ENCODE measurements around the gene ARHGAP4. TPM values are rescaled to one million over a fixed set of nuclear protein-coding genes. Genes with fewer than 3 reads are reported as not detected.

Gene ARHGAP4
- total RNA-seq, 1 donor from 2014 or later: 14.4 TPM

- no peak for DNase-seq
Observed at GRCh38 chrX:153867671-153868070, 58.4 kb downstream of the ARHGAP4 start.

- no peak for DNase-seq
Observed at GRCh38 chrX:153867139-153867538, 58.9 kb downstream of the ARHGAP4 start.

- DNase-seq: no peak
Observed at GRCh38 chrX:153866302-153867019, 59.6 kb downstream of the ARHGAP4 start.

DNA sequence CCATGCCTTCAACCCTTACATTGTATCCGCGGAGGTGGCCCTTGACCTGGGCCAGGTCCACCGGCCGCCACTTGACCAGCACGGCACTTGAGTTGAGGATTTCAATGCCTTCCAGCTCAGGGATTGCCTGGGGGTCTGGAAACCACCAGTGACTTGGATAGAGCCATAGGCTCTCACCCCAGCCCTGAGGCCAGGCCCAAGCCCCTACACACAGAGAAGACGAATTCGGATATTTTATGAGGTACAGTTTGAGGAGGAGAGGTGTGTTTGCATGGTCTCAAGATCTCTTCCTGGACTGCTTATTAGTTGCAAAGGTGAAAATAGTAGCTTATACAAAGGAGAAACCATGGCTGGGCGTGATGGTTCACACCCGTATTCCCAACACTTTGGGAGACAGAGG, 60.4 kb downstream of the ARHGAP4 start:
- DNase-seq: no peak

GRCh38 chrX:153865321-153865580, 60.8 kb downstream of the ARHGAP4 start:
- no peak for DNase-seq

GRCh38 chrX:153864561-153865320, 61.3 kb downstream of the ARHGAP4 start:
- DNase-seq: no peak

DNA sequence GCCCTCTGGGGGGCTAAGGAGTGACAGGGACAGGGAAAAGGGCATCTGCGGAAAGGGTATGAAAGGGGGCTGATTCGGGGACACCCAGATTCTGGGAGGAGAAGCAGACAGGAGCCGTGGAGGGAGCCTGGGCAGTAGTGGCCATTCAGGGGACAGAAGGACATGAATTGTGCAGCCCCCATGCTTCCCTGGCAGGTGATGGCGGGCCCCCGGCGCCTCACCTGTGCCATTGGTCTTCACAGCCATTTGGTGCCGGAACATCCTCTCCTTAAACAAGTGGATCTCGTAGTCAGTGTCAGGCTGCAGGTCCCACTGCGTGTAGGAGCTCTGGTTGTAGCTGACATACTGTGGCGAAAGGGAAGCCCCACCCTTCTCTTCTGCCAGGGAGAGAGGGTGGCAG, 62.0 kb downstream of the ARHGAP4 start:
- no peak for DNase-seq

DNA sequence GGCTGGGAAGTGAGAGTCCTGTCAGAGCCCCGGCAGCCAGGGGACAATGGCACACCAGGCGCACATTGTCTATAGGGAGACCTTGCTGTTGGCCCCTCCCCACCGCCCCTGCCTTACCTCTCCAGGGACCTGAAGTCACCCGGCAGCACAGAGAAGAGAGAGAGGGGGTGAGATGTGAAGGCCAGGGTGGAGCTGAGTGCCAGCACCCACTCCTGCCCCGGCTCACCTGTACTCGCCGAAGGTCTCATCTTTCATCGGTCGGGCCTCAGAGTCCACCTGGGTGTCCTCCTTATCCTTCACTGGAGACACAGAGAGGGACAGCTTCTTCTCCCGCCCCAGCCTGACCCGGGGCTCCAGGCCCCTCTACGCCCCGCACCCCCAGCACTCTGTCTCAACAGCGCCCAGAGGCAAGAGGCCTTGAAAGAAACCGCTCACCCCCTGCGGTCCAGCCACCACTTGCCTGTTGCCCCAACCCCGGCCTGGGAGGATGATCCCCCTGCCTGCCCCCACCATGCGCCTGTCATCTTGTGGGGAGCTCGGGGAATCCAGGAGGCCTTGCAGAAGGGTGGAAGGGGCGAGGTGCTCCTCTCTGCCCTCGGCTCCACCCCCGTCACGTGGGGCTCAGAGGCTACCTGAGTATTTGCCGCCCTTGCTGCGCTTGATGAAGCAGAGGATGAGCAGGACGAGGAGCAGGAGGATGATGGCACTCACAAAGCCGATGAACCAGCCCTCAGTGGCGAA, 62.6 kb downstream of the ARHGAP4 start:
- no peak for DNase-seq

- DNase-seq: no peak
Observed at GRCh38 chrX:153862369-153863250, 63.5 kb downstream of the ARHGAP4 start.

GRCh38 chrX:153861733-153862310, 64.2 kb downstream of the ARHGAP4 start:
- no peak for DNase-seq

DNA sequence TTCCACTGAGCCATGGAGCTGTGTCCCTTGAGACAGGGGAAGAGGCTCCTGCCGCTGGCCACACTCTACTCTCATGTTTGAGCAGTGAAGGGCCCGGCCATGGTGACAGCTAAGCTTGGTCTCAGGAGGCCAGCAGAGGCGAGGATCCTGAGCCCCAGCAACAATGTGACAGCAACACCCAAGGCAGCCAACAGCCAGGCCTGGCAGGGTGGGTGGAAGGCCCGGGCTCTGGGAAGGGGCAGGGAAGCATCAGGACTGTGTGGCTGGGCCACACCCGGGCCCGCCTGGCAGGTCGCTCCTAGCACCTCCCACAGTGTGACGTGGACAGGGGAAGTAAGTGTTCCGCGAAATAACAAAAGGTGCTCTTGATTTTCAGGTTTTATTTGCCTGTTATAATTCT, 64.9 kb downstream of the ARHGAP4 start:
- DNase-seq: no peak

Other genes with a start within 250 kb of the ARHGAP4 start
- gene SLC6A8, start 238.3 kb downstream of the ARHGAP4 start, total RNA-seq: 22.0 TPM
- 92.8 TPM for gene BCAP31, start 201.9 kb downstream of the ARHGAP4 start, total RNA-seq
- 4.0 TPM for gene ABCD1, start 201.4 kb downstream of the ARHGAP4 start, total RNA-seq
- 2.2 TPM for gene PLXNB3, start 162.0 kb downstream of the ARHGAP4 start, total RNA-seq
- gene SRPK3, start 145.2 kb downstream of the ARHGAP4 start, total RNA-seq: 6.7 TPM
- gene IDH3G, start 131.9 kb downstream of the ARHGAP4 start, total RNA-seq: 26.6 TPM
- 99.7 TPM for gene SSR4, start 131.6 kb downstream of the ARHGAP4 start, total RNA-seq
- 3.1 TPM for gene PDZD4, start 95.7 kb downstream of the ARHGAP4 start, total RNA-seq
- 3.6 TPM for gene L1CAM, start 40.1 kb downstream of the ARHGAP4 start, total RNA-seq
- 0.89 TPM for gene AVPR2, start 21.6 kb downstream of the ARHGAP4 start, total RNA-seq
- gene NAA10, start 8.8 kb upstream of the ARHGAP4 start, total RNA-seq: 25.9 TPM
- gene RENBP, start 18.4 kb upstream of the ARHGAP4 start, total RNA-seq: 5.0 TPM
- gene HCFC1, start 45.6 kb upstream of the ARHGAP4 start, total RNA-seq: 13.6 TPM
- gene TMEM187, start 46.5 kb upstream of the ARHGAP4 start, total RNA-seq: 2.9 TPM
- gene IRAK1, start 93.6 kb upstream of the ARHGAP4 start, total RNA-seq: 19.6 TPM
- gene MECP2, start 171.5 kb upstream of the ARHGAP4 start, total RNA-seq: 22.2 TPM
- gene OPN1LW, start 218.0 kb upstream of the ARHGAP4 start, total RNA-seq: not detected